GM19240 (cell line): ENCODE data around the gene PARD3.
"Not testable (repeated sequence)": the region's sequence is repeated elsewhere in the genome, so short reads cannot be mapped to it uniquely, and the experiment has no call there.

ENCODE experiments used
- DNase-seq: peaks from one replicate; pipeline ENCODE4 v3.0.0; 2011; ENCODE audit warnings: low spot score; ENCODE audit not compliant: insufficient read length

Gene PARD3

DNA sequence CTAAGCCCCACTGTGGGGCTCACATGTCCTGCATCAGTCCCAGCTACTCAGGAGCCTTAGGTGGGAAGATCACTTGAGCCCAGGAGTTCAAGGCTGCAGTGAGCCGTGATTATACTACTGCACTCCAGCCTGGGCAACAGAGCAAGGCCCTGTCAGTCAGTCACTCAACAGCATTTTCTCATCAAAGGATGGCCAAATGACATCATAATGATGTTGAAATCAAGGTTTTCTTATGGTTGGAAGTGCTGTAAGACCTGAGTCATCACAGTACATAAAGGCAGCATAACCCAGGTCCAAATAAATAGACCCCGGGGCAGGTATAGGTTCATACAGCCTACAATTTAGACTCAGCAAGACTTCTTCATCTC lies 341.1 kb downstream of the PARD3 start:
- no peak for DNase-seq

DNA sequence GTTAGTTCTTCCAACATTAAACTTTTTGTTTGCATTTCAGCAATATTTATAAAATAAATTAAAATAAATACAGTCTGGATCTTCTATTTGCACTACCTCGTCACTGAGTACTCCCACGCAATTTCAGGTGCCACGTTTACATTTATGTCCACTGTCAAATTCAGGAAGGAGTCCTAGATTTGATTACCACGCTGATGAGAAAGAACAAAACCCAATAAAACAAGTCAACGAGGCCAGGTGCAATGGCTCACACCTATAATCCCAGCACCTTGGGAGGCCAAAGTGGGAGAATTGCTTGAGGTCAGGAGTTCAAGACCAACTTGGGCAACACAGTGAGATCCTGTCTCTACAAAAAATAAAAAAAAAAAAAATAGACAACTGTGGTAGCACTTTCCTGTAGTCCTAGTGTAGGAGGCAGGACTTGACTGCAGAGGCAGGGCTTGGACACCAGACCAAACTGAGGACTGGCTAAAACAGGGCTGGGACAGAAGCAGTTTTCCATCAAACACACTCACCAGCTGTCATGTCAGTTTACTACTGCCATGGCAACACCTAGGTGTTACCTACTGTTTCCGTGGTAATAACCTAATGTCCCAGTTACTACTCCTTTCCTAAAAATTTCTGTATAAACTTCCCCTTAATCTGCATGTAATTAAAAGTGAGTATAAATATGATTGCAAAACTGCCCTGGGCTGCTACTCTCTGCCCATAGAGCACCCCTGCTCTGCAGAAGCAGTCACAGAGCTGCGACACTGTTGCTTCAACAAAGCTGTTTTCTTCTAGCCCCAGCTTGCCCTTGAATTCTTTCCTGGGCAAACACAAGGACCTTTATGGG lies 341.7 kb downstream of the PARD3 start:
- no peak for DNase-seq

DNA sequence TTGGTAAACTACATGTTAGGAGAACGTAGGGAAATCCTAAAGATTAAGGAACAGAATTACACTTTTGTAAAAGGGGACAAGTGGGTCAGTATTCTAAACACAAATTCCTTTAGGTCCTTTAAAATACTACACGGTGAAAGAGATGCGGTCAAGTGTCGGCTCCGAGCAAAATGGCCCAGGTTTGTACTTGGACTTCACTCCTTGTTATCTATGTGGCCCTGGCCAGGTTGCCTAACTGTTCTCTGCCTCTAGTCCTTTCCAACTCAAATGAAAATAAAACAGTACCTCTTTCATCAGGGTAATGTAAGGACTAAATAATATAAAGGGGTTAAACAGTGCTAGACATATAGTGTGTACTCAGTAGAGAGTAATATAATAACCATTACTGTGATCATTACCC lies 344.8 kb downstream of the PARD3 start:
- DNase-seq: no peak

DNA sequence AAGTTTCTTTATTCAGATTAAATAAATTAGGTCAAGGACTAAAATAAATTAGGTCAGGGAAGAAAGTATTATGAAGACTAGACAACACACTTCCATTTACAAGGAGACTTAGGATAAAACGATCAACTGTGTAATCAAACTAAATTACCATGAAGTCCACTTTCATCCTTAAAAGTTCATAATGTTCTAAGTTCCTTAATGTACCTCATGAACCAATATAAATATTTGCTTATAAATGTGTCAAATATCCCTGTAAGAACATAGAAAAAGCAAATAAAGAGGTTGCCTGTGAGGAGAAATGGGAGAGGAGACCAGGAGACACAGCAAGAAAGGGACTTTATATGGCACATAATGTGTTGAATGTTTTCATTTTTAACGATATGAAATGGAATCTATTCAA lies 345.6 kb downstream of the PARD3 start:
- no peak for DNase-seq

GRCh38 chr10:34467902-34468301 lies 347.2 kb downstream of the PARD3 start:
- DNase-seq: no peak

- no peak for DNase-seq
Measured at GRCh38 chr10:34467364-34467763, 347.7 kb downstream of the PARD3 start.

- DNase-seq: no peak
Measured at GRCh38 chr10:34465678-34466077, 349.4 kb downstream of the PARD3 start.

- DNase-seq: no peak
Measured at GRCh38 chr10:34464591-34464990, 350.5 kb downstream of the PARD3 start.

DNA sequence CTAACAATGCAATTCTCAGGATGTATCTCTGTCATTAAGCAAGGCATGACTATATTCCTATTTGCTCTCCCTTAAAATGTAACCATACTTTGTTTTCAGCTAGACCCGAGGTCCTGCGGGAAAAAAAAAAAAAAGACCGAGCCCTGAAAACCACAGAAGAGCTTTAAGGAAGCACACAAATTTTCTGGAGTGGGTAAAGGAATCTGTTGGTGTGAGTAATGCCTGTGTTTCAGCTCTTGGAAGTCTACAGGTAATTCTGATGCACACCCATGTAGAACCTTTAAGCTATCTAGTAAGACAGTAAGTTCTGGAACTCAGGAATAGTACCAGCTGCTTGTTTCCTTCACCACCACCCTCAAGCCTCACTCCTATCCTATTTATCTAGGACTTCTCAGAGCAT lies 351.1 kb downstream of the PARD3 start:
- DNase-seq: no peak

DNA sequence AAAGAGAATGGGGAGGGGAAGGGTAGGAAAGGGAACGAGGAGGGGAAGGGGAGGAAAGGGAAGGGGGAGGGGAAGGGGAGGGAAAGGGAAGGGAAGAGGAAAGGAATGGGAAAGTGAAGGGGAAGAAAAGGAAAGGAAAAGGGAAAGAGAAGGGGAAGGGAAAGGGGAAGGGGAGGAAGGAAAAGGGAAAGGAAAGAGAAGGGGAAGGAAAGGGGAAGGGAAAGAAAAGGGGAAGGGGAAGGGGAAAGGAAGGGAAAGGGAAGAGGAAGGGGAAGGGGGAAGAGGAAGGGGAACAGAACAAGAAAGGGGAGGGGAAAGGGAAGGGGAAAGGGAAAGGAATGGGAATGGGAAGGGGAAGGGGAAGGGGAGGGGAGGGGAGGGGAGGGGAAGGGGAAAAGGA lies 352.1 kb downstream of the PARD3 start:
- DNase-seq: no peak

GRCh38 chr10:34462056-34462455 lies 353.0 kb downstream of the PARD3 start:
- no peak for DNase-seq

- no peak for DNase-seq
Measured at GRCh38 chr10:34454590-34455261, 360.4 kb downstream of the PARD3 start.

- DNase-seq: no peak
Measured at GRCh38 chr10:34449836-34450235, 365.3 kb downstream of the PARD3 start.

GRCh38 chr10:34446049-34446448 lies 369.0 kb downstream of the PARD3 start:
- no peak for DNase-seq

- no peak for DNase-seq
Measured at GRCh38 chr10:34444223-34445183, 370.6 kb downstream of the PARD3 start.

DNA sequence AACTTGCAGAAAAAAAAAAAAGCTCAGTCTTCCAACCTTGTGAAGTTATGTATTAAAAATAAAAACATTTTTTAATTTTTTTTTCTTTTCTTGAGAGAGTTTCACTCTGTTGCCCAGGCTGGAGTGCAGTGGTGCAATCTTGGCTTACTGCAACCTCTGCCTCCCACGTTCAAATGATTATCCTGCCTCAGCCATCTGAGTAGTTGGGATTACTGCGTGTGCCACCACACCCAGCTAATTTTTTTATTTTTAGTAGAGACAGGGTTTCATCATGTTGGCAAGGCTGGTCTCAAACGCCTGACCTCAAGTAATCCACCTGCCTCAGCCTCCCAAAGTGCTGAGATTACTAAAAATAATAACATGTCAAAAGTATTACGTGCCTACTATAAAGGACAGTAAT lies 375.7 kb downstream of the PARD3 start:
- DNase-seq: not testable (repeated sequence)

DNA sequence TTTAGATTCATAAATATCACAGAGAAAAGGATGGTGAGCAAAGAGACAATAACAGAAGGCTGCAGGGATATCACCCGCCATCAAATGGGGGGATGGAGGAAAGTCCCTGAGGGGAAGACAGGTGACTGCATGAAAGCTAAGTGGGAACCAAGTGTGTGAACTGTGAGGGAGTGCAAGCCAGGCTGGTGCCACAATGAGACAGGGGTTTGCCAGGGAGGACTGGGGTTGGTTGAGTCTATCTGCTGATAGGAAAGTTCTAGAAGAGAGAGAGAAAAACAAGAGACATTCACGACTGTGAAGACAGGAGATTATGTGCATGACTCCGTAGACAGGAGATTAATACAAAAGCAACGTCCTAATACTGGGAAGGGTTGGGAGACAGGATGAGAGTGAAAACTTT lies 376.4 kb downstream of the PARD3 start:
- no peak for DNase-seq

GRCh38 chr10:34437906-34438305 lies 377.2 kb downstream of the PARD3 start:
- DNase-seq: no peak

GRCh38 chr10:34434119-34434594 lies 380.9 kb downstream of the PARD3 start:
- no peak for DNase-seq

- no peak for DNase-seq
Measured at GRCh38 chr10:34433241-34434076, 381.6 kb downstream of the PARD3 start.

DNA sequence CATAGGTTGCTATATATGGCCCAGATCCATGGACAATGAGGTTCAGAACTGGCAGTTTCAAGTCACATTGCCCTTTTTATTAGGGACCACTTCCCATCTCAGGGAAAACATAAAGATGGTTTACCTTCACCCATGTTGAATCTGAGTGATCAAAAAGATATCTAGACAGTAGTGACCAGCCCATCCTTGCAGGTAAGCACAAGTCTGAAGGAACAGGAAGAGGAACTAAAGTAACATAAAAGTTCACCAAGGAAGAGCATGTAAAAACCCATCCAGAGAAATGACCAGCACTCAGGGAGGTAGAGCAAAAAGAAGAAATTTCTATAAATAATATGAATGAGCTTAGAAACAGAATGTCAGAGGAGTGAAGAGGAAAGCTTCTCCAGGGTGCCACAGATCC lies 382.5 kb downstream of the PARD3 start:
- DNase-seq: no peak
